Left ventricle myocardium superior (tissue), 1 donor: ENCODE measurements around the gene LRRK1. TPM values are rescaled to one million over a fixed set of nuclear protein-coding genes. Genes with fewer than 3 reads are reported as not detected.

ENCODE experiments used
- ATAC-seq: fragments of 200-7000 bp; cut with Tn5 transposase; one replicate; pipeline ENCODE4 v1.9.1; 2020; ENCODE audit warnings: mild to moderate bottlenecking, moderate library complexity
- DNase-seq: peaks from one replicate; pipeline ENCODE4 v3.0.0-alpha.2; 2020
- intact Hi-C: fragments of 100-400 bp; cut with micrococcal nuclease; formaldehyde crosslinking; loops from one replicate; pipeline ENCODE4 v1.11.0; 2022
- long read RNA-seq: library from polyadenylated mRNA; unstranded; transcript quantifications from one replicate; pipeline ENCODE4 v2.0.0, GENCODE V29; 2021
- total RNA-seq: library from RNA; stranded (reverse); fragmentation: NEBNext Ultra II Directional; extraction: Animal tissue kit (Norgen Biotek cat#: 25700); gene quantifications from one replicate; pipeline ENCODE4 v1.2.1, GENCODE V29; 2021
- donor health status: DM: no; HTN: yes; CAD: no; lungs with severe emphysema.

The LRRK1 gene
- 2.3 TPM for total RNA-seq
- long read RNA-seq, partial matches to known transcripts: 1 of 1 reads
- long read RNA-seq, other reads (novel, unspliced or antisense): 0 of 1 reads

- intact Hi-C loops: loop anchor here (5.0 kb wide), 1 partner anchor 88 kb away; no protein-coding TSS in a partner anchor
- ATAC-seq (peak; percentile 80), DNase-seq (peak; percentile 70)
Observed at GRCh38 chr15:100918690-100919480, at the start of gene LRRK1. Gene LRRK1, plus strand, starts transcription at chr15:100919357. Its CDS starts 5,276 bp downstream, at chr15:100924633.

- peak; percentile 73 for ATAC-seq
- DNase-seq: no peak
- intact Hi-C loops: loop anchor here (2.0 kb wide), 1 partner anchor 246 kb away; no protein-coding TSS in a partner anchor
Observed at GRCh38 chr15:100873029-100873677, 46.0 kb upstream of the LRRK1 start.

DNA sequence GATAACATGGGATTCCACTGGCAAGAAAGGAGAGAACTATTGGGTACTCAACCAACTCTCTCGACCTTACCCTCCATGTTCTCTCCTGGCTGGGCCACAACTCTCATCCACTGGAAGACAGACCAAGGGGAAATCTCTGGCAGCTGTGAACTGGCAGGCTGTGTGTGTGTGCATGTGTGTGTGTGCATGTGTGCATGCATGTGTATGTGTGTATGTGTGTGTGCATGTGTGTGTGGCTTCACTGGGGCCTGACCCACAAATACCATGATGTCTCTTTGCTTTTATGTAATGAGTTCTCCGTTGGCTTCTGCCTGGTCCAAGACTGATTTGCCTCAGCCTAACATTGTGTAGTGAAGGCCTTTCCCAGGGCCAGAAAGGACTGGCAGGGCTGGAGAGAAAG lies 43.7 kb upstream of the LRRK1 start:
- intact Hi-C loops: no loop called here
- no peak for DNase-seq
- ATAC-seq: no peak

DNA sequence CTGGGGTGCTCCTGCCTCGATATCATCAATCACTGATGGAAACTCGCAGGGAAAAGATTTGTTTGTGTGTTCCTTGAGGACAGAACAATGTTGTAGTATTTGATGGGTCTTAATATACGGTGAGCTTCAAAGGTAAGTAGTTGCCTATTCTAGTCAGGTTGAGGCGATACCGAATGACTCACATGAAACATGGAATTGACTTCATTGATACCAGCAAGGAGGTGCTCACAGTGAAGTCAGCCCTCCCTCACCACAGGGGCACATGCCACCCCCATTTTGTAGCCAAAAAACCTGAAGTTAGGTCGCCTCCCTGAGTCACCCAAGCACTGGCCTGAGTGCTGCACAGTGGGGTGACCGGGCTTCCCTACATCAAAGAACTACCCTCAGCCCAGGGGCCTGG lies 43.2 kb upstream of the LRRK1 start:
- intact Hi-C loops: no loop called here
- no peak for DNase-seq
- no peak for ATAC-seq

DNA sequence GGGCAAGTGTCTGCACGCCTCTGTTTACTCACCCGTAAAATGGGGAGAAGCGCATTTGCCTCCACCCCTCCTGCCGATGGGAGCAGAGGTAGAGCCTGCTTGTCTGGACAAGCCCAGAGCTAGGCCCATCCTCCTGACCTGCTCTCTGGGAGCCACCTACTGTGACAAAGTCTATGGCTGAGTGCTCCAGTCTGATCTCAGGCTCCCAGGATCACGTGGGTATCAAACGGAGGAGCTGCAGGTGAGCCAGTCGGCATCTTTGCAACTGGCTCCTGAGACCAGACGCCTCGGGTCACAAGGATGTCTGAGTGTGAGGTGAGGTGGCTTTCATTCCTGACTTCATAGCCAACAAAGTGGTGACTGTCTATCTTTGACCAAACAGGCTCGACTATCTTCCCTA lies 41.6 kb upstream of the LRRK1 start:
- intact Hi-C loops: no loop called here
- ATAC-seq (no peak), DNase-seq (no peak)

GRCh38 chr15:100878130-100878529 lies 41.0 kb upstream of the LRRK1 start:
- intact Hi-C loops: no loop called here
- no peak for ATAC-seq
- no peak for DNase-seq

- no peak for DNase-seq
- intact Hi-C loops: no loop called here
Observed at GRCh38 chr15:100878648-100879047, 40.5 kb upstream of the LRRK1 start.

GRCh38 chr15:100879061-100879463 lies 40.1 kb upstream of the LRRK1 start:
- no peak for DNase-seq
- intact Hi-C loops: no loop called here
- peak; percentile 35 for ATAC-seq

More at GRCh38 chr15:100878648-100879047, 40.5 kb upstream of the LRRK1 start:
- no peak for ATAC-seq

DNA sequence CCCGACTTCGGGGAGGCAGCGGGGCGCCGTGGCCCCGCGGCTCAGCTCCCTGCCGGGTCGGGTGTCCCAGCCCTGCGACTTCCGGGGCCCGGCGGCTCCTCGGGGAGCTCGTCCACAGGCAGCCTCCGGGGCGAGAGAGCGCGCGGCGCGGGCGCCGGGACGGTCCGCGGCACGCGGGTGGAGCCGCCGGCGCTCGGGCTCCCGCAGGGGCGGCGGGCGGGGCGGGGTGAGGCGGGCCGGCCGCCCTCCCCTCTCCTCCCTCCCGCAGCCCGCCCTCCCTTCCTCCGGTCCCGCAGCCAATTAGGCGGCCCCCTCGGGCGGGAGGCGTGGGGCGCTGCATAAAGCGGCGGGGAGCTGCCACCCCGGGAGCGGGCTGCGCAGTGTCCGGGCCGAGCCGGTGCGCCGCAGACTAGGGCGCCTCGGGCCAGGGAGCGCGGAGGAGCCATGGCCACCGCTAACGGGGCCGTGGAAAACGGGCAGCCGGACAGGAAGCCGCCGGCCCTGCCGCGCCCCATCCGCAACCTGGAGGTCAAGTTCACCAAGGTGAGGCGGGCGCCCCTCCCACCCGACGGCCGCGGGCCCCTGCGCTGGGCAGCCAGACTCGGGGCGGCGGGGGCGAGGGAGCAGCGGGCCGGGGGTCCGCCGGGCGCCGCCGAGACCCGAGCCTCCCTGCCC lies 39.6 kb upstream of the LRRK1 start, which contains the start of gene ALDH1A3:
ALDH1A3 (plus strand) TSS at position 368 of the 675 bp plus-strand sequence; CDS start at position 445, 77 bp downstream.
- intact Hi-C loops: no loop called here
- peak; percentile 68 for DNase-seq
- peak; percentile 86 for ATAC-seq

DNA sequence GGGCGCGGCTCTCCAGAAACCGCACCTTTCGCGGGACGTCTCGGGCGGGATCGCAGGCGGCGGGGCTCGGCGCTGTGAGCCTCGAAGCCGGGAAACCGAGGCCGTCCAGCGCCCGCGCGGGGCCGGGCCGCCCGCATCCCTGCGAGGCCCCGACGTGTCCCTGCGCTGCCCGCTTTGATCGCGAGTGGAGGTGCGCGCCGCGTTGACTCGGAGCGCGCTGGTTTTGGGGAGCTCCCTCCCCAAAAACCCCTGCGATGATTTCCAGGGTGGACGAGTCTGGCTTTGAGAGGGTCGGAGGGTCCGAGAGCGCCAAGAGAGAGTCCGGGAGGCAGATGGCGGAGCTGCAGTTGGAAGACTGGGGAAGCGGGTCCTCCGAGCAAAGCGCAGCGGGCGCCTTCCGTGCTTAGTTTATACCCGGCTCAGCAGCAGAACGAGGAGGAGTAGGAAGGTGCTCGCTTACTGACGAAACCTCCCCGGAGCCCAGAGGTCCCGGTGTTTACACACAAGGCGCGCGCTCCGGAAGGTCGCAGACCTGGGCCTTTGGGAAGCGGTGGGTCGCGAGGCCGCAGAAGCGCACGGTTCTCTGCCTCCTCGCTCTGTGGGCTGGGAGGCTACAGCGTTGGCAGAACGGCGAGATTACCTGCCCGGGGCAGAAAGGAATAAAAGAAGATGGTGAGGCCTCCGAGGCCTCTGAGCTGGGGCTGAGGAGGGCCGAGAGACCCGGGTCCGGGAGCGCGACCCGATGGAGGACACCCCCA lies 38.8 kb upstream of the LRRK1 start:
- ATAC-seq (no peak), DNase-seq (no peak)
- intact Hi-C loops: no loop called here

- ATAC-seq: no peak
- intact Hi-C loops: no loop called here
- no peak for DNase-seq
Observed at GRCh38 chr15:100880897-100881242, 38.3 kb upstream of the LRRK1 start.

GRCh38 chr15:100881573-100882336 lies 37.4 kb upstream of the LRRK1 start:
- ATAC-seq: no peak
- intact Hi-C loops: no loop called here

GRCh38 chr15:100885116-100885515 lies 34.0 kb upstream of the LRRK1 start:
- no peak for ATAC-seq
- intact Hi-C loops: no loop called here
- DNase-seq: no peak

More at GRCh38 chr15:100881573-100882336, 37.4 kb upstream of the LRRK1 start:
- DNase-seq: no peak

DNA sequence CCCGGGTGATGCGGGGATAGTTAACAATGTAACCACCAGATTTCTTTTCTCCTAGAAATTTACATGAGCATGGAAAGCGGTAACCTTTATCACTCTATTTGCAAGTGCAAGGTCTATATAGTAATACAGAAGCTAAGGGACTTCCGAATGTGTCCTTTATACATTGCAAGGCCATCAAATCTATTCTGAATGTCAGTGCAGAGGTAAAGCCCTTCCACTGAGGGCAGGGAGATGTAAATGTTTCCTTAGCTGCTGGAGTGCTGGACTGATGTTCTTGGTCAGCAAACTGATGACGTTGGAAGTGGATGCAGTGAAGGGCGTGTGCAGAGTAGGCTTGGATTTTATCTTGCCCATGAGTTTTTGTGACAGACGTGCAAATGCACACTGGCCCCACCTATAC lies 33.3 kb upstream of the LRRK1 start:
- intact Hi-C loops: no loop called here
- DNase-seq: no peak
- ATAC-seq: no peak

DNA sequence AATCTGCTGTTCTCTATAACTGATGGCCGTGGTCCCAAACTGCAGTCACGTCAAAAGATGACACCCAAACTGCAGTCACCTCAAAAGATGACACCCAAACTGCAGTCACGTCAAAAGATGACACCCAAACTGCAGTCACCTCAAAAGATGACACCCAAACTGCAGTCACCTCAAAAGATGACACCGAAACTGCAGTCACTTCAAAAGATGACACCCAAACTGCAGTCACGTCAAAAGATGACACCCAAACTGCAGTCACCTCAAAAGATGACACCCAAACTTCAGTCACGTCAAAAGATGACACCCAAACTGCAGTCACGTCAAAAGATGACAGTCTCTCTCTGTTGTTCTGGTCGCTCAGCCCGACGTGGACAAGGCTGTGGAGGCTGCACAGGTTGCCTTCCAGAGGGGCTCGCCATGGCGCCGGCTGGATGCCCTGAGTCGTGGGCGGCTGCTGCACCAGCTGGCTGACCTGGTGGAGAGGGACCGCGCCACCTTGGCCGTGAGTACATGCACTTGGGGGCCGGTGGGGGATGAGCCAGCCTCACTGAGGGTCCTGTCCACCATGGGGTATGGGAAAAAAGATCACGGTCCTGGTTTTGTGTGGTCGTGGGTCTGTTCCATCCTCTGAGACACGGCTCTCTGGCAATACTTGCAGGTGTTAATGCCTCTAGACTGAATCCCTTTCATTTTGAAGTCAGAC lies 31.8 kb upstream of the LRRK1 start:
- ATAC-seq: no peak
- no peak for DNase-seq
- intact Hi-C loops: no loop called here

DNA sequence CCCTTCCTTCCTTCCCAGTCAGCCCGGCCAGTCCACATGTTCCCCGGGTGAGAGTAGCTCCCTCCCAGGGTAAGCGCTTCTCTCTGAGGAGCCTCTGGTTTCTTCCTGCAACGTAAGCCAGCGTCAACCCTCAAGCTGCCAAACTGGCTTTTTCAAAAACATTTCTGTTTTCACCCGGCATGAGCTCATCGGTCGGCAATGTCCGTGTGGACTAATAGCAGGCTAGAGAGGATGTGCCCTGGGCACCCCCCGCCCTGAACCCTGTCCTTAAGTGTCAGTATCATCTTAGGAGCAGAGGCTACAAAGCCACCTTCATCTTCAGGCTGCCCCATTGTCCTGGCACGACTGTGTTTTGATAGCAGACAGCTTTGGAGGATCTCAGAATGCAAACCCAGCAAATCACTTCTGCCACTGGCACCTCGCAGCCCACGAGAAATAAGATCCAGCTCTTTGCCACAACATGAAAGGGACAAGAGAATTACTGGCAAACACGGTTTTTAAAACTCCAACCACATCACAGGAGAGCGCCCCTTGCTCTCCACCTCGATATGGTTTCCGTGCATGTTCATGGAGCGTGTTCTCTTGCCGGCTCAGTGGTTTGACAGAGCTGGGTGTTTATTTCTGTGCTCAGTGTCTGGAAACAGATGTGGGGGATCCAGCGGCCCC lies 29.6 kb upstream of the LRRK1 start:
- intact Hi-C loops: no loop called here
- peak; percentile 83 for ATAC-seq
- DNase-seq: peak; percentile 61

DNA sequence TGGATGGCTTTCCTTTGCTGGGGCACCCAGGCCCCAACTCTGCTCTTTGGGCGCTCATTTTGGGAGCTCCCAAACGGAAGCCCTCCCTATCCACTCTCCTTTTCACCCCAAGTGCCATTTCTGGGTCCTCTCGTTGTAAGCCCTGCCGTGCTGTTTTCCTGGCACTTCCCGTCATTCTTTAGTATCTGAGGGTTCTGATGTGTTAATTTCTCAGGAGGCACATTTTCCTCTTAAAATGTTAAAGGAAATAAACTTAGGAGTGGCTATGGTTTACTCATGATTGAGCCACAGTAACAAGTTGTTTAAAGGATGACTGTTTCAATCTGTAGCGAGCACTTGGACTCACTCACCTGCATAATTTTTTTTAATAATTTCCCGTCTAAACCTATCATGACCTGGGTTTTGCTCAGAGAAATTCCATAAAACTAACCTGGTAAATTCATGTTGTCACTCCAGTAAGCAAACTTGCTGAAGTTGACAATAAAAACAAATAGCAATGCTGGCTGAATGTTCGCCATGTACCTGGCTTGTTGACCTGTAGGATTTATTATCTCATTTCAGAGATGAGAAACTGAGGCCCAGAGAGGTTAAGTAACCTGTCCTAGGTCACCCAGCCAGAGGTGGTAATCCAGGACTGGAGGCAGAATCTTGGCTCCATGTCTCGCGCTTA lies 29.0 kb upstream of the LRRK1 start:
- intact Hi-C loops: no loop called here
- no peak for DNase-seq
- no peak for ATAC-seq
